Nephron (organoid): Measurements from ENCODE around the gene ANKRD44.
"Not testable (repeated sequence)": the region's sequence is repeated elsewhere in the genome, so short reads cannot be mapped to it uniquely, and the experiment has no call there.

ENCODE experiments used
- H3K27ac Mint-ChIP-seq, 3 experiments: 2 replicates each; pipeline ENCODE4 v1.8.0; 2020; ENCODE audit warnings: mixed read lengths in 3 of 3, mild to moderate bottlenecking in 2 of 3, moderate library complexity in 1 of 3
- H3K27me3 Mint-ChIP-seq: 2 replicates; pipeline ENCODE4 v1.8.0; 2021; ENCODE audit warnings: low read depth, mild to moderate bottlenecking, moderate library complexity, mixed read lengths
- H3K36me3 Mint-ChIP-seq: 2 replicates; pipeline ENCODE4 v1.8.0; 2020; ENCODE audit warnings: low read depth, mixed read lengths
- H3K4me1 Mint-ChIP-seq: 2 replicates; pipeline ENCODE4 v1.8.0; 2020; ENCODE audit warnings: mixed read lengths
- H3K4me3 Mint-ChIP-seq, 3 experiments: 2 replicates each; pipeline ENCODE4 v1.8.0; 2020; ENCODE audit warnings: mild to moderate bottlenecking in 3 of 3, mixed read lengths in 3 of 3, moderate library complexity in 2 of 3
- H3K9me3 Mint-ChIP-seq: 2 replicates; pipeline ENCODE4 v1.8.0; 2020; ENCODE audit warnings: mixed read lengths
- TF ChIP-seq, protein P1 (sequence below), 3 experiments: fragments of 200-600 bp; sonication (generic); IDR thresholded peaks; one replicate each; pipeline ENCODE4 v1.5.0; 2021; ENCODE audit warnings: antibody characterized with exemption in 3 of 3; ENCODE audit not compliant: unreplicated experiment in 3 of 3

ANKRD44 gene

DNA sequence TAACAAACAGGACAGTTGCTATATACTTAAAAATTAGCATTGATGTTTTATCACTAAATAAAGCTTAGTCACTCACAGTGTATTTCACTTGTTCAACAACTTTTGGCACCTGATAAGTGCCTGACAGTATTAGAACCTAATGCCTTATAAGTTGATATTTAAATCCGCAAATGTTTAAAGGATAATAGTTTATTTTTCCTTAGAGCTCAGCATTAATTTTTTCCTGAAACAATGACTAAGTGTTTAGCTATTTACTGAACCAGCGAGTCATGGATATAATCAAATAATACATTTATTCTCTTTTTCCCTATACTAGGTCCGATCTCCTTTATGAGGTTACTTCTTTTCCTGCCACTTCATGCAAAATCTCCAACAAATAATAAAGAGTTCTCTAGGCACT is 238.0 kb downstream of the ANKRD44 start:
- H3K27me3 Mint-ChIP-seq, result no peaks in the 10 kb centered on the region
- H3K9me3 Mint-ChIP-seq, result peaks cover 8% of the 10 kb centered on the region
- H3K4me3 Mint-ChIP-seq, result no peak overlapping the region
- peaks cover 11% of the 10 kb centered on the region for H3K36me3 Mint-ChIP-seq
- TF ChIP-seq, protein P1, sequence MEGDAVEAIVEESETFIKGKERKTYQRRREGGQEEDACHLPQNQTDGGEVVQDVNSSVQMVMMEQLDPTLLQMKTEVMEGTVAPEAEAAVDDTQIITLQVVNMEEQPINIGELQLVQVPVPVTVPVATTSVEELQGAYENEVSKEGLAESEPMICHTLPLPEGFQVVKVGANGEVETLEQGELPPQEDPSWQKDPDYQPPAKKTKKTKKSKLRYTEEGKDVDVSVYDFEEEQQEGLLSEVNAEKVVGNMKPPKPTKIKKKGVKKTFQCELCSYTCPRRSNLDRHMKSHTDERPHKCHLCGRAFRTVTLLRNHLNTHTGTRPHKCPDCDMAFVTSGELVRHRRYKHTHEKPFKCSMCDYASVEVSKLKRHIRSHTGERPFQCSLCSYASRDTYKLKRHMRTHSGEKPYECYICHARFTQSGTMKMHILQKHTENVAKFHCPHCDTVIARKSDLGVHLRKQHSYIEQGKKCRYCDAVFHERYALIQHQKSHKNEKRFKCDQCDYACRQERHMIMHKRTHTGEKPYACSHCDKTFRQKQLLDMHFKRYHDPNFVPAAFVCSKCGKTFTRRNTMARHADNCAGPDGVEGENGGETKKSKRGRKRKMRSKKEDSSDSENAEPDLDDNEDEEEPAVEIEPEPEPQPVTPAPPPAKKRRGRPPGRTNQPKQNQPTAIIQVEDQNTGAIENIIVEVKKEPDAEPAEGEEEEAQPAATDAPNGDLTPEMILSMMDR (IDR thresholded peaks at IDR 0.05; ENCODE audit: unreplicated experiment in 3 of 3), result no peak
- peaks cover 21% of the 10 kb centered on the region for H3K4me1 Mint-ChIP-seq
- H3K27ac Mint-ChIP-seq, result no peak overlapping the region

DNA sequence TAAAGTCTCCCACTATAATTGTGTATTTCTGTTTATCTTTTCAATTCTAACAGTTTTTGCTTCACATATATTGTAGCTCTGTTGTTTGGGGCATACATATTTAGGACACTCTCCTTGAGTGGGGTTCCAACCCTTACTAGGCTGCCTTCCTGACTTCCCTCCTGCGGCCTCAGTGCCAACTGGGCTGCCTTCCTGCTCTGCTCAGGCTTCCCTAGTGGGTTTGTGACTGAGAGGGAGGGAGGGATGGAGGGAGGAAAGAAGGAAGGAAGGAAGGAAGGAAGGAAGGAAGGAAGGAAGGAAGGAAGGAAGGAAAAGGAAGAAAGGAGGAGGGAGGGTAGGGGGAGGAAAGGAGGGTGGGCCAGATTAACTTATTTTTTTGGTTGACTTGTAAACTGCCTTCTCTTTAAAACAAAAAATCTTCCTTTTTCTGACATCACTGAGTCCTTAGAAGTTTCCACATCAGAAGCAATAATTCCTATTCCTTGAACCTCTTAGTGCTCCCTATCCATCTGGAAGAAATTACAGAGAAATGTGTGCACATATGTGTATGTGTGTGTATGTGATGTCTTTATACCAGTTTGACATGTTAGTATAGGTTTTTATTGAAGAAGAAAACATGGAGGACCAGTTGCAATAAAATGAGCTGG is 238.7 kb downstream of the ANKRD44 start:
- H3K4me1 Mint-ChIP-seq, result peaks cover 15% of the 10 kb centered on the region
- H3K9me3 Mint-ChIP-seq, result peaks cover 8% of the 10 kb centered on the region
- H3K27me3 Mint-ChIP-seq, result no peaks in the 10 kb centered on the region
- TF ChIP-seq, protein P1 (IDR thresholded peaks at IDR 0.05; ENCODE audit: unreplicated experiment in 3 of 3), result no peak
- peak overlapping the region in 2 of 3 experiments; percentile 15 to 69 for H3K27ac Mint-ChIP-seq
- peaks cover 7% of the 10 kb centered on the region for H3K36me3 Mint-ChIP-seq
- no peak overlapping the region for H3K4me3 Mint-ChIP-seq

DNA sequence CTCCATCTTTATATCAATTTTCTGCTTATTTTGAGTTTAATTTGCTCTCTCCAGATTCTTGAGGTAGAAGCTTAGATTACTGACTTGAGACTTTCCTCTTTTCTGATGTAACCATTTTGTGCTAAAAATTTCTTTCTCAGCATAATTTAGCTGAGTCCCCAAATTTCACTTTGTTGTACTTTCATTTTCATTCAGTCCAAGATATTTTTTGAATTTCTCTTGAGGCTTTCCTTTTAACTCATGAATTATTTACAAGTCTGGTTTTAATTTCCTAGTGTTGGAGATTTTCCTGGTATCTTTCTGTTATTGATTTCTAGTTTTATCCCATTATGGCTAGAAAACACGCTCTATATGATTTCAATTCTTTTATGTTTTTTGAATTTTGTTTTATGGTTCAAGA is 239.4 kb downstream of the ANKRD44 start:
- Mint-ChIP-seq H3K27me3 (peaks cover under 1% of the 10 kb centered on the region), H3K27ac (peak overlapping the region in 2 of 3 experiments; percentile 15 to 69), H3K36me3 (peaks cover 3% of the 10 kb centered on the region), H3K4me1 (peaks cover 13% of the 10 kb centered on the region), H3K9me3 (peaks cover 10% of the 10 kb centered on the region), H3K4me3 (no peak overlapping the region)
- TF ChIP-seq, protein P1 (IDR thresholded peaks at IDR 0.05; ENCODE audit: unreplicated experiment in 3 of 3), result no peak

DNA sequence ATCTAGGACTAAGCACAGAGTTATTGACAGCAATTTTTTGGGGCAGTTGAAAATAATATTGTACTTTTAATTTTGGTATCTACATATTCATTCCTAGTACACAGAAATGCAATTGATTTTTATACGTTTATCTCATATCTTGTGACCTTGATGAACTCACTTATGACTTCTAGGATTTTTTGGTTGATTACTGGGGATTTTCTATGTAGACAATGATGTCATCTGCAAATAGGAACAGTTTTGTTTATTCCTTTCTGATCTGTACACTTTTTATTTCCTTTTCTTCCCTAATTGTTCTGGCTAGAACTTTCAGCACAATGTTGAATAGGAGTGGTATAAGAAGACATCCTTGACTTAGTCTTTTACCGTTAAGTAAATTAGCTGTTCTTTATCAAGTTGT is 240.6 kb downstream of the ANKRD44 start:
- no peak overlapping the region for H3K27ac Mint-ChIP-seq
- peaks cover 4% of the 10 kb centered on the region for H3K27me3 Mint-ChIP-seq
- peaks cover 11% of the 10 kb centered on the region for H3K36me3 Mint-ChIP-seq
- TF ChIP-seq, protein P1 (IDR thresholded peaks at IDR 0.05; ENCODE audit: unreplicated experiment in 3 of 3), result no peak
- no peak overlapping the region for H3K4me3 Mint-ChIP-seq
- H3K4me1 Mint-ChIP-seq, result peaks cover 13% of the 10 kb centered on the region
- H3K9me3 Mint-ChIP-seq, result peaks cover 17% of the 10 kb centered on the region

DNA sequence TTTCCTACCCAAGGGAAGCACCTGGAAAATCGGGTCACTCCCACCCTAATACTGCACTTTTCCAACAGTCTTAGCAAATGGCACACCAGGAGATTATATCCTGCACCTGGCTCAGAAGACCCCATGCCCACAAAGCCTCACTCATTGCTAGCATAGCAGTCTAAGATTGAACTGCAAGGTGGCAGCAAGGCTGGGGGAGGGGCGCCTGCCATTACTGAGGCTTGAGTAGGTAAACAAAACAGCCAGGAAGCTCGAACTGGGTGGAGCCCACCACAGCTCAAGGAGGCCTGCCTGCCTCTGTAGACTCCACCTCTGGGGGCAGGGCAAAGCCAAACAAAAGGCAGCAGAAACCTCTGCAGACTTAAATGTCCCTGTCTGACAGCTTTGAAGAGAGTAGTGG is 248.0 kb downstream of the ANKRD44 start:
- Mint-ChIP-seq H3K9me3 (peaks cover 28% of the 10 kb centered on the region), H3K36me3 (peaks cover 24% of the 10 kb centered on the region)
- not testable (repeated sequence) for H3K4me3 Mint-ChIP-seq, H3K27me3 Mint-ChIP-seq, H3K4me1 Mint-ChIP-seq, H3K27ac Mint-ChIP-seq

DNA sequence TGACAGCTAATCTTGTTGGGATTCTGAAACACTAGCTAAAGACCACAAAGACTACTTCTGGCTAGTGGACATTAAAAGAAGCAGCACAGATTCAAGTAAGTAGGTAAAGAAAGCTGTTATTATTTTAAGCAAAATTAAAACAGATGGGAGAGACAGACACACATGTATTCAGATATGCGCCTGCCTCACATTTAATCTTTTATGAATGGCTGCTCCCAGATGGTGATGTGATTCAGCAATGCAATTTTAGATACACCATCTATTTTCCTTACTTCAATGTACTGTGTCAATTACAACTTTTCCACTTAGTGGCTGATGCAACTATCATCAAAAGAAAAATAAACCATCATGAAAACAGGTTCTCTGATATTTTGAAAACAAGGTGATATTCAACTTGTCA is 251.1 kb downstream of the ANKRD44 start:
- no peaks in the 10 kb centered on the region for H3K27me3 Mint-ChIP-seq
- H3K36me3 Mint-ChIP-seq, result peaks cover 26% of the 10 kb centered on the region
- TF ChIP-seq, protein P1 (IDR thresholded peaks at IDR 0.05; ENCODE audit: unreplicated experiment in 3 of 3), result no peak
- H3K27ac Mint-ChIP-seq, result no peak overlapping the region
- H3K4me3 Mint-ChIP-seq, result no peak overlapping the region
- no peaks in the 10 kb centered on the region for H3K4me1 Mint-ChIP-seq
- H3K9me3 Mint-ChIP-seq, result peaks cover 31% of the 10 kb centered on the region
